CD4-positive, alpha-beta T cell treated with Interleukin-4 for 1 hour (primary cell): ENCODE results near the gene TMPRSS15.
"Not testable (repeated sequence)": the region's sequence is repeated elsewhere in the genome, so short reads cannot be mapped to it uniquely, and the experiment has no call there.

ENCODE experiments used
- DNase-seq, 2 donors: peaks; one replicate each; pipeline ENCODE4 v3.0.0-alpha.2; 2020 to 2022

Gene TMPRSS15

GRCh38 chr21:18403735-18404450, at the start of gene TMPRSS15:
Gene TMPRSS15 (minus strand): TSS chr21:18403785. CDS start chr21:18403622, 163 bp downstream.
- no peak for DNase-seq

GRCh38 chr21:18451670-18452069, 48.1 kb upstream of the TMPRSS15 start:
- no peak for DNase-seq

GRCh38 chr21:18449605-18450550, 46.3 kb upstream of the TMPRSS15 start:
- no peak for DNase-seq

- peak in 1 of 2 donors; percentile 59 for DNase-seq
These were observed 40.1 kb upstream of the TMPRSS15 start for GRCh38 chr21:18443701-18444100.

- no peak for DNase-seq
These were observed 39.5 kb upstream of the TMPRSS15 start for GRCh38 chr21:18443085-18443484.

- no peak for DNase-seq
These were observed 26.8 kb upstream of the TMPRSS15 start for GRCh38 chr21:18430341-18430740.

GRCh38 chr21:18424276-18424675, 20.7 kb upstream of the TMPRSS15 start:
- DNase-seq: no peak

GRCh38 chr21:18417141-18417790, 13.7 kb upstream of the TMPRSS15 start:
- no peak for DNase-seq

- no peak for DNase-seq
These were observed 8.0 kb upstream of the TMPRSS15 start for GRCh38 chr21:18411565-18411964.

GRCh38 chr21:18409579-18409978, 6.0 kb upstream of the TMPRSS15 start:
- DNase-seq: no peak

GRCh38 chr21:18398843-18399242, 4.7 kb downstream of the TMPRSS15 start:
- DNase-seq: no peak

- DNase-seq: no peak
These were observed 15.6 kb downstream of the TMPRSS15 start for GRCh38 chr21:18387994-18388393.

- DNase-seq: no peak
These were observed 18.8 kb downstream of the TMPRSS15 start for GRCh38 chr21:18384771-18385170.

GRCh38 chr21:18382934-18383619, 20.5 kb downstream of the TMPRSS15 start:
- not testable (repeated sequence) for DNase-seq

GRCh38 chr21:18382141-18382540, 21.4 kb downstream of the TMPRSS15 start:
- DNase-seq: no peak

- no peak for DNase-seq
These were observed 30.0 kb downstream of the TMPRSS15 start for GRCh38 chr21:18373606-18374005.

- no peak for DNase-seq
These were observed 33.3 kb downstream of the TMPRSS15 start for GRCh38 chr21:18370301-18370700.

- no peak for DNase-seq
These were observed 34.5 kb downstream of the TMPRSS15 start for GRCh38 chr21:18369115-18369514.

- DNase-seq: no peak
These were observed 35.4 kb downstream of the TMPRSS15 start for GRCh38 chr21:18368205-18368604.

- no peak for DNase-seq
These were observed 46.8 kb downstream of the TMPRSS15 start for GRCh38 chr21:18356801-18357200.

- DNase-seq: no peak
These were observed 48.6 kb downstream of the TMPRSS15 start for GRCh38 chr21:18354947-18355346.

GRCh38 chr21:18350216-18350615, 53.4 kb downstream of the TMPRSS15 start:
- no peak for DNase-seq

GRCh38 chr21:18349468-18349867, 54.1 kb downstream of the TMPRSS15 start:
- DNase-seq: no peak
